ENCODE results near the gene CAPNS2. TPM values are rescaled to one million over a fixed set of nuclear protein-coding genes. Genes with fewer than 3 reads are reported as not detected.
A peak's percentile ranks its signal among the peaks of the same experiment; 100 is the strongest.

The CAPNS2 gene
- total and polyA plus RNA-seq, 2 of the 13 experiments (the other 11 are each of a cell fraction or from before 2014, with no cell fraction given): 0.29 TPM; not detected in 1

DNA sequence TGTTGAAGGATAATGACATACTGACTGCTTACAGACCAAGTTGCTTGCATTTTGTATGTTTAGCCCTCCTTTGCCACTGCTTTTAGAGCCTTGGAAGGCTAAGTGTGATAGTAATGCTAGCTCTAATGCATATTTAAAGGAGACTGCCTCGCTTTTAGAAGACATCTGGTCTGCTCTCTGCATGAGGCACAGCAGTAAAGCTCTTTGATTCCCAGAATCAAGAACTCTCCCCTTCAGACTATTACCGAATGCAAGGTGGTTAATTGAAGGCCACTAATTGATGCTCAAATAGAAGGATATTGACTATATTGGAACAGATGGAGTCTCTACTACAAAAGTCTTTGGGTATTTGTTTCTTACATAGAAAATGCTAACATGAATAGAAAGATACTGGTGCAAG, 19.1 kb downstream of the CAPNS2 start (continued):
- TF ChIP-seq, protein P1, sequence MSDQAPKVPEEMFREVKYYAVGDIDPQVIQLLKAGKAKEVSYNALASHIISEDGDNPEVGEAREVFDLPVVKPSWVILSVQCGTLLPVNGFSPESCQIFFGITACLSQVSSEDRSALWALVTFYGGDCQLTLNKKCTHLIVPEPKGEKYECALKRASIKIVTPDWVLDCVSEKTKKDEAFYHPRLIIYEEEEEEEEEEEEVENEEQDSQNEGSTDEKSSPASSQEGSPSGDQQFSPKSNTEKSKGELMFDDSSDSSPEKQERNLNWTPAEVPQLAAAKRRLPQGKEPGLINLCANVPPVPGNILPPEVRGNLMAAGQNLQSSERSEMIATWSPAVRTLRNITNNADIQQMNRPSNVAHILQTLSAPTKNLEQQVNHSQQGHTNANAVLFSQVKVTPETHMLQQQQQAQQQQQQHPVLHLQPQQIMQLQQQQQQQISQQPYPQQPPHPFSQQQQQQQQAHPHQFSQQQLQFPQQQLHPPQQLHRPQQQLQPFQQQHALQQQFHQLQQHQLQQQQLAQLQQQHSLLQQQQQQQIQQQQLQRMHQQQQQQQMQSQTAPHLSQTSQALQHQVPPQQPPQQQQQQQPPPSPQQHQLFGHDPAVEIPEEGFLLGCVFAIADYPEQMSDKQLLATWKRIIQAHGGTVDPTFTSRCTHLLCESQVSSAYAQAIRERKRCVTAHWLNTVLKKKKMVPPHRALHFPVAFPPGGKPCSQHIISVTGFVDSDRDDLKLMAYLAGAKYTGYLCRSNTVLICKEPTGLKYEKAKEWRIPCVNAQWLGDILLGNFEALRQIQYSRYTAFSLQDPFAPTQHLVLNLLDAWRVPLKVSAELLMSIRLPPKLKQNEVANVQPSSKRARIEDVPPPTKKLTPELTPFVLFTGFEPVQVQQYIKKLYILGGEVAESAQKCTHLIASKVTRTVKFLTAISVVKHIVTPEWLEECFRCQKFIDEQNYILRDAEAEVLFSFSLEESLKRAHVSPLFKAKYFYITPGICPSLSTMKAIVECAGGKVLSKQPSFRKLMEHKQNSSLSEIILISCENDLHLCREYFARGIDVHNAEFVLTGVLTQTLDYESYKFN (CRISPR knock-in tag; conservative IDR thresholded peaks at IDR 0.05): no peak
- TF ChIP-seq SSRP1 (CRISPR knock-in tag; IDR thresholded peaks at IDR 0.05): no peak
- TF ChIP-seq, protein P2, sequence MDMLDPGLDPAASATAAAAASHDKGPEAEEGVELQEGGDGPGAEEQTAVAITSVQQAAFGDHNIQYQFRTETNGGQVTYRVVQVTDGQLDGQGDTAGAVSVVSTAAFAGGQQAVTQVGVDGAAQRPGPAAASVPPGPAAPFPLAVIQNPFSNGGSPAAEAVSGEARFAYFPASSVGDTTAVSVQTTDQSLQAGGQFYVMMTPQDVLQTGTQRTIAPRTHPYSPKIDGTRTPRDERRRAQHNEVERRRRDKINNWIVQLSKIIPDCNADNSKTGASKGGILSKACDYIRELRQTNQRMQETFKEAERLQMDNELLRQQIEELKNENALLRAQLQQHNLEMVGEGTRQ (IDR thresholded peaks at IDR 0.05; ENCODE audit: low read depth, low read length): no peak
- TF ChIP-seq, protein P2 (CRISPR knock-in tag; IDR thresholded peaks at IDR 0.05; ENCODE audit: borderline replicate concordance): no peak

DNA sequence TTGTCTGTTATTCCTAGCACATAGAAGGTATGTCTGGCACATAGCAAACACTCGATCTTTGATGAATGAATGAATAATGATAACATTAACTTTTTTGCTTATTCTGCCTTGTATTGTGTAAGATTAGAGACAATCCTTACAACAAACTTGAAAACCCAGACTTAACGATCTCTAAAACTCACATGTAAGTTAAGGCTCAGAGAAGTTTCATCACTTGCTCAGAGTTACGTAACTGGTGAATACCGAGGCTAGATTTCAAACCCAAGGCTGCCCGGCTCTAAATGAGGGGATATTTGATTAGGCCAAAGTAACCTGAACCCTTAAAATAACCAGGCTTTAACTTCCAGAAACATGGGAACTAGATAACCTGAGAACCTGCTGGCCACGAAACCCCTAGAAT, 22.3 kb downstream of the CAPNS2 start:
- intact Hi-C loops (cut with micrococcal nuclease; ENCODE audit: unreplicated experiment): loop anchor here (1.0 kb wide), 1 partner anchor 52 kb away; no protein-coding TSS in a partner anchor
- Histone ChIP-seq H3K4me3 (replicated peaks in 1 of 3; ENCODE audit: insufficient read depth in 1 of 3, low read depth in 2 of 3, low read length in 3 of 3) (no peak overlapping the region), H3K27ac (ENCODE audit: extremely low read length, insufficient read depth, low read length) (no peak overlapping the region), H4K20me1 (ENCODE audit: insufficient read depth, low read length) (no peaks in the 10 kb centered on the region), H3K36me3 (replicated peaks in 1 of 2; ENCODE audit: control insufficient read depth in 1 of 2, insufficient read depth in 2 of 2, low read length in 2 of 2) (peaks cover 0 to under 1% of the 10 kb centered on the region in 2 experiments; a peak in 1 of 5 replicates), H3K9ac (ENCODE audit: insufficient read depth, low read depth, low read length) (no peak overlapping the region), H3K4me2 (ENCODE audit: low read depth, low read length) (no peak overlapping the region; the same call in 1 of the 2 replicates), H3K9me3 (ENCODE audit: low read length) (no peaks in the 10 kb centered on the region), H3K27me3 (ENCODE audit: control insufficient read depth in 1 of 2, insufficient read depth in 2 of 2, low read length in 2 of 2) (no peaks in the 10 kb centered on the region; a peak in 1 of 5 replicates), H3K4me1 (ENCODE audit: insufficient read depth, low read length) (no peaks in the 10 kb centered on the region), H3K79me2 (ENCODE audit: insufficient read depth, low read length) (no peaks in the 10 kb centered on the region), H2AFZ (ENCODE audit: low read length) (no peak overlapping the region)
- DNase-seq (ENCODE audit: low spot score) (no peak), ATAC-seq (no peak), FAIRE-seq (no peak)
- no peak for TF ChIP-seq ZSCAN29 (CRISPR knock-in tag; conservative IDR thresholded peaks at IDR 0.05)
- TF ChIP-seq, protein P3, sequence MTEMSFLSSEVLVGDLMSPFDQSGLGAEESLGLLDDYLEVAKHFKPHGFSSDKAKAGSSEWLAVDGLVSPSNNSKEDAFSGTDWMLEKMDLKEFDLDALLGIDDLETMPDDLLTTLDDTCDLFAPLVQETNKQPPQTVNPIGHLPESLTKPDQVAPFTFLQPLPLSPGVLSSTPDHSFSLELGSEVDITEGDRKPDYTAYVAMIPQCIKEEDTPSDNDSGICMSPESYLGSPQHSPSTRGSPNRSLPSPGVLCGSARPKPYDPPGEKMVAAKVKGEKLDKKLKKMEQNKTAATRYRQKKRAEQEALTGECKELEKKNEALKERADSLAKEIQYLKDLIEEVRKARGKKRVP (CRISPR knock-in tag; IDR thresholded peaks at IDR 0.05): peak in 1 of 2 experiments; percentile 53; a peak in 2 of 4 replicates
- no peak for TF ChIP-seq ZNF589 (CRISPR knock-in tag; conservative IDR thresholded peaks at IDR 0.05)
- no peak for TF ChIP-seq TSC22D2 (CRISPR knock-in tag; IDR thresholded peaks at IDR 0.05; ENCODE audit: borderline replicate concordance)
- TF ChIP-seq CEBPB (IDR thresholded peaks at IDR 0.05; ENCODE audit: borderline replicate concordance, low read depth, low read length): peak; percentile 69; the same call in 1 of the 2 replicates
- TF ChIP-seq SUZ12 (IDR thresholded peaks at IDR 0.05; ENCODE audit: low read depth, low read length): no peak
- peak; percentile 28; the same call in 1 of the 2 replicates for TF ChIP-seq CEBPG (CRISPR knock-in tag; IDR thresholded peaks at IDR 0.05)
- POLR2A ChIA-PET: no interaction called here
- 25% methylated on average over 6 of the region's 6 CpGs for WGBS (ENCODE audit: low lambda C conversion rate)
- no TSS peak for BruUV-seq (replicated peaks)
- in situ Hi-C loops (cut with HindIII; ENCODE audit: extremely low pct_ligation_motif_present, low pct_unique_long_range_greater_than_20kb): no loop called here
- CTCF ChIA-PET (ENCODE audit: low intra/inter-chr PET ratio, low total read pairs): no interaction called here
